Activated CD4-positive, alpha-beta T cell treated with anti-CD3 and anti-CD28 coated beads, Interleukin-2, amount 10 ng/mL, durations not matched to agents 24 days and 14 days (primary cell): ENCODE results near the gene COG5. TPM values are rescaled to one million over a fixed set of nuclear protein-coding genes. Genes with fewer than 3 reads are reported as not detected.

Experiments
- DNase-seq: peaks from one replicate; pipeline ENCODE4 v3.0.0; 2022
- H3K27ac Mint-ChIP-seq: one replicate; pipeline ENCODE4 v1.8.0; 2022; ENCODE audit warnings: mild to moderate bottlenecking, mixed read lengths
- H3K27me3 Mint-ChIP-seq: one replicate; pipeline ENCODE4 v1.8.0; 2022; ENCODE audit warnings: mixed read lengths
- H3K36me3 Mint-ChIP-seq: one replicate; pipeline ENCODE4 v1.8.0; 2022; ENCODE audit warnings: low read depth, mild to moderate bottlenecking, mixed read lengths
- H3K4me1 Mint-ChIP-seq: one replicate; pipeline ENCODE4 v1.8.0; 2021; ENCODE audit warnings: mixed read lengths
- H3K4me3 Mint-ChIP-seq: one replicate; pipeline ENCODE4 v1.8.0; 2022; ENCODE audit warnings: mild to moderate bottlenecking, moderate library complexity, mixed read lengths
- H3K9me3 Mint-ChIP-seq: one replicate; pipeline ENCODE4 v1.8.0; 2021; ENCODE audit warnings: mixed read lengths
- intact Hi-C: fragments of 100-400 bp; cut with micrococcal nuclease; formaldehyde crosslinking; loops from one replicate; pipeline ENCODE4 v1.15.1; 2023
- total RNA-seq: library from RNA; stranded (reverse); gene quantifications from 2 replicates; pipeline ENCODE4 v1.2.3, GENCODE V29; 2022

Gene COG5
- total RNA-seq, 1 donor from 2014 or later: 43.3 TPM

GRCh38 chr7:107291434-107291833 lies 272.3 kb downstream of the COG5 start:
- DNase-seq: no peak
- intact Hi-C loops: no loop called here
- no peaks in the 10 kb centered on the region for H3K9me3 Mint-ChIP-seq
- no peaks in the 10 kb centered on the region for H3K27me3 Mint-ChIP-seq
- H3K36me3 Mint-ChIP-seq: peaks cover 27% of the 10 kb centered on the region
- H3K4me1 Mint-ChIP-seq: no peaks in the 10 kb centered on the region
- no peak overlapping the region for H3K4me3 Mint-ChIP-seq
- no peak overlapping the region for H3K27ac Mint-ChIP-seq

- Mint-ChIP-seq H3K4me3 (no peak overlapping the region), H3K27me3 (no peaks in the 10 kb centered on the region), H3K27ac (no peak overlapping the region), H3K36me3 (peaks cover 12% of the 10 kb centered on the region), H3K9me3 (no peaks in the 10 kb centered on the region), H3K4me1 (no peaks in the 10 kb centered on the region)
- intact Hi-C loops: no loop called here
- no peak for DNase-seq
These were observed 276.7 kb downstream of the COG5 start for GRCh38 chr7:107286751-107287621.

DNA sequence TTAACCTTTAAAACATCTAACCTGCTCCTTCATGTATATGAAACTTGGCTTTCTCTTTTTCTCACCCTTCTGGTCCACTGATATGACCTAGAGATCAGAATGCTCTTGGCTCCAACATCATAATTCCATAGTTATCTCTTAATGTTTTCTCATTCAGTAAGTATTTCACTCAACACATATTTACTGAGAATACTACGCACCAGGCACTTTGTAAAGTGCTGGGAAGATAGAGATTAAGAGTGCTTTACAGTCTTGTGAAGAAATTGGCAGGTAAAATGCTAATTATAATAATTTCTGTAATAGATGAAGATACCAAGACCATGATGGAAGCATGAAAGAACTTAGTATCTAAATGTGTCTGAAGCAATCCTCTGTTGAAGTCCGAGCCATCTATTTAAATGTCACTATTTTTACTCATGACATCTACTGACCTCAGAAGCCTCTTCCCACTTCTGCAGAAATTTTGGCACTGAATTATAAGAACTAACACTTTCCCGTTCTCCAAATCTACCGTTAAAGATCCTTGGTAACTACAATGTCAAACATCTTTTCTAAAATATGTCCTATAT lies 278.7 kb downstream of the COG5 start:
- no peak for DNase-seq
- Mint-ChIP-seq H3K27me3 (no peaks in the 10 kb centered on the region), H3K27ac (no peak overlapping the region), H3K4me1 (no peaks in the 10 kb centered on the region), H3K9me3 (no peaks in the 10 kb centered on the region), H3K36me3 (peaks cover 8% of the 10 kb centered on the region), H3K4me3 (no peak overlapping the region)
- intact Hi-C loops: no loop called here

DNA sequence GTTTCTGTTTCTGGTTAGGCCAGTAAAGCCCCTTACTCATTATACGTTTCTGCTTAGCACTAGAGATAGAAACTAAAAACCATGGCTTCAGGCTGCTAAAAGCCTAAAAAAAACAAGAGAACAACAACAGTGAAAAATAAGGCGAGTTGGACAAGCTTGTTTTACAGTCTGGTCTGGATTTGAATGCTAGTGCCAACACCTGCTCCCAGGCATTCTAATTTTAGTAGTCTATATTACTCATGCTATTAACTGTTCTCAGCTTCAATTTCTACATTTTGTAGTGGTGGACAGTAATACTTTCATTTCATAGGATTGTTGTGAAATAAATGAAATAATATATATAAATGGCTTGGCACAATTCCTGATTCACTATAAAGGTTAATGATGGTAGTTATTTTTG lies 286.4 kb downstream of the COG5 start:
- H3K27ac Mint-ChIP-seq: no peak overlapping the region
- no peak overlapping the region for H3K4me3 Mint-ChIP-seq
- no peaks in the 10 kb centered on the region for H3K27me3 Mint-ChIP-seq
- H3K4me1 Mint-ChIP-seq: peaks cover 2% of the 10 kb centered on the region
- peaks cover 9% of the 10 kb centered on the region for H3K36me3 Mint-ChIP-seq
- intact Hi-C loops: no loop called here
- H3K9me3 Mint-ChIP-seq: no peaks in the 10 kb centered on the region
- no peak for DNase-seq

DNA sequence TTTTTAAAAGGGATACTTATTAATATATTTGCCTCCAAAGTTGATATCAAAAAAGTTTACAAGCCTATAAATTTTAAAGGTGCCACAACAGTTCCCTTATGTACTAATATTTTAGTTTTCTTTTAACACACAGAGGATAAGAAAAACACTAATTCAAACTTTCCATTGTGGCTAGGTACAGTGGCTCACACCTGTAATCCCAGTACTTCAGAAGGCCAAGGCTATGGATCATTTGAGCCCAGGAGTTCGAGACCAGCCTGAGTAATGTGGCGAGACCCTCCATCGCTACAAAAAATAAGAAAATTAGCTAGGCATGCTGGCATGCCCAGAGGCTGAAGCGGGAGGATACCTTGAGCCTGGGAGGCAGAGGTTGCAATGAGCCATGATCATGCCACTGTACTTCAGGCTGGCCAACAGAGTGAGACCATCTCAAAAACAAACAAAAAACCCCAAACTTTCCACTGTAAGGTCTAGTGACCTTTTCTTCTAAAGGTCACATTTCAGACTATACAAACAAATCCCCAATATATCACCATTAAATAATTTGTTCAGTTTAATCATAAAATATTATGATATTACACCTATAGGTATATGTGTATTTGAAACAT lies 287.4 kb downstream of the COG5 start:
- DNase-seq: no peak
- H3K9me3 Mint-ChIP-seq: no peaks in the 10 kb centered on the region
- intact Hi-C loops: no loop called here
- H3K27ac Mint-ChIP-seq: no peak overlapping the region
- H3K27me3 Mint-ChIP-seq: no peaks in the 10 kb centered on the region
- H3K4me1 Mint-ChIP-seq: peaks cover 2% of the 10 kb centered on the region
- no peak overlapping the region for H3K4me3 Mint-ChIP-seq
- peaks cover 9% of the 10 kb centered on the region for H3K36me3 Mint-ChIP-seq

- H3K27ac Mint-ChIP-seq: no peak overlapping the region
- intact Hi-C loops: no loop called here
- no peak overlapping the region for H3K4me3 Mint-ChIP-seq
- no peaks in the 10 kb centered on the region for H3K9me3 Mint-ChIP-seq
- peaks cover 2% of the 10 kb centered on the region for H3K4me1 Mint-ChIP-seq
- H3K27me3 Mint-ChIP-seq: no peaks in the 10 kb centered on the region
- peaks cover 11% of the 10 kb centered on the region for H3K36me3 Mint-ChIP-seq
- DNase-seq: no peak
These were observed 289.2 kb downstream of the COG5 start for GRCh38 chr7:107274506-107274905.

DNA sequence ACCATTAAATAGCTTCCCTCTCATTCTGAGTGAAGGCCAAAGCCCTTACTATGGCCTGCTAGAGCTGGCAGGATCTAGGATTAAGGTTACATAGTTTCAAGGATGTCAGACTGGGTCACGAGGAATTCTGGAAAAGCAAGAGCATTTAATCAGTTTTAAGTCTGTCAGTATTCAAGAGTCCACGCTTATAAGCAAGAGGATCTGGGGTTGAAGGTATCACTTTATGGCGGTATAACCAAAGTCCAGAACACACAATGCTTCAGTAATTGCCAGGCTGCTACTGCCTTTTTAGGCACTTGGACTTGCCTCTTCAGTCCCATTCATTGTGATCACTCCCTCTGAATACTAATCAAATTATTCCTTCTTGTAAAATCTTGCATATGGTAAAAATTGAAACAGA lies 293.9 kb downstream of the COG5 start:
- Mint-ChIP-seq H3K4me1 (no peaks in the 10 kb centered on the region), H3K4me3 (no peak overlapping the region), H3K27me3 (no peaks in the 10 kb centered on the region), H3K27ac (no peak overlapping the region), H3K9me3 (no peaks in the 10 kb centered on the region), H3K36me3 (peaks cover 5% of the 10 kb centered on the region)
- intact Hi-C loops: no loop called here
- no peak for DNase-seq

DNA sequence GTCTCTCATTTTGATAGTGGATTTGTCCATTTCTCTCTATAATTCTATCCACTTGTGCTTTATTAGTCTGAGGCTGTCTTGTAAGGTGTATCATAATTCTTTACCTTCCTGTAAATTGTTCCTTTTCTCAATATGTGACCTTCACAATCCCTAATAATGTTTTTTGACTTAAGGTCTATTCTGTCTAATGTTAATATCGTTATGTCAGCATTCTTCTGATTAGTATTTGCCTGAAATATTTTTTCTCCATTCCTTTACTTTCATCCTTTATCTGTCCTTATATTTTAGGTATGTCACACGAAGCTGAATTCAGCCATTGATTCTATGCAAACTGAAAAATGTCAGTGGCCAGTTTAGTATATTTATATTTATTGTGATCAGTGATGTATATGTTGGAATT lies 295.1 kb downstream of the COG5 start:
- no peaks in the 10 kb centered on the region for H3K9me3 Mint-ChIP-seq
- H3K4me1 Mint-ChIP-seq: no peaks in the 10 kb centered on the region
- no peak for DNase-seq
- H3K27me3 Mint-ChIP-seq: no peaks in the 10 kb centered on the region
- intact Hi-C loops: no loop called here
- no peak overlapping the region for H3K27ac Mint-ChIP-seq
- peaks cover 5% of the 10 kb centered on the region for H3K36me3 Mint-ChIP-seq
- no peak overlapping the region for H3K4me3 Mint-ChIP-seq

GRCh38 chr7:107267138-107267537 lies 296.6 kb downstream of the COG5 start:
- intact Hi-C loops: no loop called here
- H3K4me1 Mint-ChIP-seq: no peaks in the 10 kb centered on the region
- H3K9me3 Mint-ChIP-seq: no peaks in the 10 kb centered on the region
- no peak for DNase-seq
- no peak overlapping the region for H3K4me3 Mint-ChIP-seq
- no peak overlapping the region for H3K27ac Mint-ChIP-seq
- peaks cover 10% of the 10 kb centered on the region for H3K36me3 Mint-ChIP-seq
- no peaks in the 10 kb centered on the region for H3K27me3 Mint-ChIP-seq

GRCh38 chr7:107264723-107265122 lies 299.0 kb downstream of the COG5 start:
- Mint-ChIP-seq H3K9me3 (no peaks in the 10 kb centered on the region), H3K27ac (no peak overlapping the region), H3K36me3 (peaks cover 7% of the 10 kb centered on the region), H3K27me3 (no peaks in the 10 kb centered on the region), H3K4me1 (no peaks in the 10 kb centered on the region), H3K4me3 (no peak overlapping the region)
- intact Hi-C loops: no loop called here
- no peak for DNase-seq

- no peak for DNase-seq
- no peaks in the 10 kb centered on the region for H3K4me1 Mint-ChIP-seq
- intact Hi-C loops: no loop called here
- no peaks in the 10 kb centered on the region for H3K9me3 Mint-ChIP-seq
- H3K4me3 Mint-ChIP-seq: no peak overlapping the region
- no peaks in the 10 kb centered on the region for H3K27me3 Mint-ChIP-seq
- H3K27ac Mint-ChIP-seq: no peak overlapping the region
- H3K36me3 Mint-ChIP-seq: peaks cover 6% of the 10 kb centered on the region
These were observed 300.9 kb downstream of the COG5 start for GRCh38 chr7:107262857-107263256.

GRCh38 chr7:107258737-107259136 lies 305.0 kb downstream of the COG5 start:
- peaks cover 6% of the 10 kb centered on the region for H3K36me3 Mint-ChIP-seq
- no peaks in the 10 kb centered on the region for H3K27me3 Mint-ChIP-seq
- no peaks in the 10 kb centered on the region for H3K9me3 Mint-ChIP-seq
- DNase-seq: no peak
- intact Hi-C loops: no loop called here
- H3K27ac Mint-ChIP-seq: no peak overlapping the region
- H3K4me3 Mint-ChIP-seq: no peak overlapping the region
- no peaks in the 10 kb centered on the region for H3K4me1 Mint-ChIP-seq

DNA sequence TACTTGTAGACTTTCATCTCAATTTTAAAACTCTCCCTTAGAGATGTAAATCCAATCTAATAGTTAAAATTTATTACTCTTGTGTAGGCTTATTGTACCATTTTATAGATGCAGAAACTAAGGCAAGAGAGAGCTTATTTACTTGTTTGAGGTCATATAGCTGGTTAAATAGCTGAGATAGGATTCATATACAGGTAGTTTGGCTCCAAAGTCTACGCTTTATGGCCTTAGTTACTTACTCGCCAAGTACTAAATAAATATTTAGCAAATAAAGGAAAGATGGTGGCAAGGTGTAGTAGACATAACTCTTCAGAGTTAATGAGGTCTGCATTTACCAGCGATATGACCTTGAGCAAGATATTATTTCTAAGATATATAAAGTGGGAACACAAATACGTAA lies 308.1 kb downstream of the COG5 start:
- no peaks in the 10 kb centered on the region for H3K27me3 Mint-ChIP-seq
- no peak overlapping the region for H3K27ac Mint-ChIP-seq
- H3K4me3 Mint-ChIP-seq: no peak overlapping the region
- intact Hi-C loops: no loop called here
- no peaks in the 10 kb centered on the region for H3K9me3 Mint-ChIP-seq
- peaks cover 4% of the 10 kb centered on the region for H3K4me1 Mint-ChIP-seq
- no peak for DNase-seq
- peaks cover 4% of the 10 kb centered on the region for H3K36me3 Mint-ChIP-seq

DNA sequence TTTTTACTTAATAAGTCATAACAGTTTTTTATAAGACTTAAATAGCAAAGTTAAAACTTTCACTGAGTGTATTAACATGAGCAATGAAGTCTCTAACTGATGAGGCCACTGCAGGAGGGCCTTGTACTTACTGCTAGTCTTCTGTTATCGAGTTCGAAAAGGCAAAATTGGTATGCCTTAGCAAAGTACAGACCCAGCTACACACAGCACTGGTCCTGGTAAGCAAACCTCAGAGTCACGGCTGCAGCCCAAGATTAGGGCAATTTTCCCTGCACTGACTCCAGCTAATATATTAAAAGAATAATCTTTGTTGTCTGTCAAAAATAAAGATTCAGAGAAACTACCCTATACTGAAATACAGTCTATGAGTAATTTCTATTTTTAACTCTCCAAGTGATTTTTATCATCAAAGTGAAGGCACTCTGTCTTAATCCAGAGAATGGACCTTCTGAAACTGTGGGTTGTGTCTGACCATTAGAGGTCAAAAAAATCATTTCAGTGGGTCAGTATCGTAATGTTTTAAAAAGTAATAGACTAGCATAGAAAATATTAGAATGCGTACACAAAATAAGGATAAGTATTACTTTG lies 309.2 kb downstream of the COG5 start:
- H3K27ac Mint-ChIP-seq: no peak overlapping the region
- intact Hi-C loops: no loop called here
- H3K36me3 Mint-ChIP-seq: peaks cover 6% of the 10 kb centered on the region
- no peak for DNase-seq
- no peaks in the 10 kb centered on the region for H3K9me3 Mint-ChIP-seq
- peaks cover 4% of the 10 kb centered on the region for H3K4me1 Mint-ChIP-seq
- H3K27me3 Mint-ChIP-seq: no peaks in the 10 kb centered on the region
- no peak overlapping the region for H3K4me3 Mint-ChIP-seq
